HEK293T (cell line): Measurements from ENCODE around the gene ZFAND2B.

Experiments
- CTBP1 ChIP-seq: fragments of 450-650 bp; IDR thresholded peaks from 2 replicates; pipeline ENCODE4 v1.6.1; 2016; ENCODE audit warnings: borderline replicate concordance
- FOXA1 ChIP-seq: fragments of 450-650 bp; IDR thresholded peaks from 2 replicates; pipeline ENCODE4 v1.6.1; 2016; ENCODE audit warnings: mild to moderate bottlenecking
- L3MBTL2 ChIP-seq: fragments of 450-650 bp; conservative IDR thresholded peaks from 2 replicates; pipeline ENCODE4 v1.6.1; 2016; ENCODE audit warnings: mild to moderate bottlenecking
- NFRKB ChIP-seq: fragments of 450-650 bp; IDR thresholded peaks from 2 replicates; pipeline ENCODE4 v1.6.1; 2016; ENCODE audit warnings: mild to moderate bottlenecking, moderate library complexity
- SUZ12 ChIP-seq: fragments of 450-650 bp; IDR thresholded peaks from 2 replicates; pipeline ENCODE4 v1.6.1; 2016; ENCODE audit warnings: mild to moderate bottlenecking
- TARDBP ChIP-seq: fragments of 450-650 bp; IDR thresholded peaks from 2 replicates; pipeline ENCODE4 v1.6.1; 2016

GRCh38 chr2:219204425-219205164 lies 2.0 kb upstream of the ZFAND2B start:
- TF ChIP-seq FOXA1 (no peak), CTBP1 (no peak), SUZ12 (no peak), TARDBP (no peak), L3MBTL2 (no peak), NFRKB (no peak)
